ENCODE measurements around the gene GGTLC1.
A peak's percentile ranks its signal among the peaks of the same experiment; 100 is the strongest.

The GGTLC1 gene

DNA sequence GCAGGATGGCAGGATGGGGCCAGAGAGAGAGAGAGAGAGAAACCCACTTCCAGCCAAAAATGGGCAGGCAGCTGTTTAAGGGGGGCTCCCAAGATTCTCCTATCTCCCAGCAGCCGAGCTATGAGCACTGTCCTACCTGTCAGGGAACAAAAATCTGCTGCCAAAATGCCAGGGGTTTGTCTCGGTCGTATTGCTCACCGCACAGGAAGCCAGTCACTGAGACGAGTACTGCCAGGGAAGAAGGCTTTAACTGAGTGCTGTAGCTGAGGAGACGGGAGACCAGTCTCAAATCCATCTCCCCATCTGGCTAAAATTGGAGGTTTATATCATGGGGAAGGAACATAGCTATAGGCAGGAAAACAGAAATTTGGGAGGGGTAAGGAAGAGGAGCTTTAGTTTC, 22.3 kb downstream of the GGTLC1 start:
- DNase-seq (ENCODE audit: low read depth), result no peak

DNA sequence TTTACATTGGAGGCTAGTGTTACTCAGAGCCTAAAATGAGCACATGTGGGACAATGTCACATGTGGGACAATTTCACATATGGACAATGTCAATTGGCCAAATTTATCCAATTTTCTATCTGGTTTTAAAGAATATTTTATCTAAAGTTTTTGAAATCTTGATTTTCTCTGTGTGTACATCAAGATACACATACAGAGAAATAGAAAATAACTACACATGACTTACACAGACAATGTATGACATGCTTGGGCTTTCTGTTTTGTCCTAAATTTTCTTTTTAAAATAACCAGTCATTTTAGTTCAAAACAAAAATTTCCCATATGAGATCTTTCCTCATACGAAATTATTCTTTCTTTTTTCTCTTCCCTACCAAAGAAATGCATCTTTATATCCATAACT, 24.6 kb downstream of the GGTLC1 start:
- DNase-seq (ENCODE audit: low read depth), result no peak

DNA sequence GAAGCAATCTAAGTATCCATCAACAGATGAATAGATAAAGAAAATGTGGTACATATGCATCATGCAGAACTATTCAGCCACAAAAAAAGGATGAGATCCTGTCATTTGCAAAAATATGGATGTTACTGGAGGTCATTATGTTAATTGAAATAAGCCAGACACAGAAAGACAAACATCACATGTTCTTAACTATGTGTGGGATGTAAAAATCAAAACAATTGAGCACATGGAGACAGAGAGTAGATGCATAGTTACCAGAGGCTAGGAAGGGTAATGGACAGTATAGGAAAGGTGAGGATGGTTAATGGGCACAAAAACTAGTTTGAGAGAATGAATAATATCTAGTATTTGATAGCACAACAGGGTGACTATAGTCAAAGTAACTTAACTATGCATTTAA, 26.3 kb downstream of the GGTLC1 start:
- DNase-seq (ENCODE audit: low read depth), result no peak

DNA sequence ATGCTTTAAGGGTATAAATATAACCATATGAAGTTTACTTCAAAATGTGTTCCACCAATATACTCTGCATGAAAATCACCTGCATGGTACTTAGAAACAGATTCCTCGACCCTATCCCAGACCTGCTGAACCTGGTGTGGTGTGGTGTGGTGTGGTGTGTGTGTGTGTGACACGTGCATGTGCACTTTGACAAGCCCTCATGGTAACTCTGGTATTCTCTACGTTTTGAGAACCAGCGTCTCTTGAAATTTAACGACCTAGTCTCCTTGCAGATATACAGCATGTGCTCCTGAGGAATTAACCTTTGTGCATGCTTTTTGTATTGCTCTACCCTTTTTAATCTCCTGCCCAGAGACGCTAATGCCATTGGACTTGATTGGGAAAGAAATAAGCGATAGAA, 29.5 kb downstream of the GGTLC1 start:
- DNase-seq (ENCODE audit: low read depth), result no peak

DNA sequence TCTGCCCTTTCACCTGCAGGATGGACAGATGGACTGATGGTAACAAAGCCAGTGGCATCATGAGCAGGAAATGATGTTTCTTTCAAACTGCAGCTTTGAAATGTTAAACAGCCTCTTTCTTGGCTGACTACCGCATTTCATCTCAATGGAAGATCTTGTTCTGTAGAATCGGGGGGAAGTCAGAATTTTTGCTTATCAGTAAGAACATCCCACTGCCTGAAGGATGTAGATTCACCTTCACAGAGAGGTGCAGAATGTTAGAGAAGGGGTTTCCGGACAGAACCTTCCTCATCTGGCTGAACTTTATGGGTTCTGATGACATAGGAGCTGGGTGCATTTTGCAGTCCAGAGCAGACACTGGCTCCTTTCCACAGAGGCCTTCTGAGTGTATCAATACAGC, 32.7 kb downstream of the GGTLC1 start:
- DNase-seq (ENCODE audit: low read depth), result no peak

DNA sequence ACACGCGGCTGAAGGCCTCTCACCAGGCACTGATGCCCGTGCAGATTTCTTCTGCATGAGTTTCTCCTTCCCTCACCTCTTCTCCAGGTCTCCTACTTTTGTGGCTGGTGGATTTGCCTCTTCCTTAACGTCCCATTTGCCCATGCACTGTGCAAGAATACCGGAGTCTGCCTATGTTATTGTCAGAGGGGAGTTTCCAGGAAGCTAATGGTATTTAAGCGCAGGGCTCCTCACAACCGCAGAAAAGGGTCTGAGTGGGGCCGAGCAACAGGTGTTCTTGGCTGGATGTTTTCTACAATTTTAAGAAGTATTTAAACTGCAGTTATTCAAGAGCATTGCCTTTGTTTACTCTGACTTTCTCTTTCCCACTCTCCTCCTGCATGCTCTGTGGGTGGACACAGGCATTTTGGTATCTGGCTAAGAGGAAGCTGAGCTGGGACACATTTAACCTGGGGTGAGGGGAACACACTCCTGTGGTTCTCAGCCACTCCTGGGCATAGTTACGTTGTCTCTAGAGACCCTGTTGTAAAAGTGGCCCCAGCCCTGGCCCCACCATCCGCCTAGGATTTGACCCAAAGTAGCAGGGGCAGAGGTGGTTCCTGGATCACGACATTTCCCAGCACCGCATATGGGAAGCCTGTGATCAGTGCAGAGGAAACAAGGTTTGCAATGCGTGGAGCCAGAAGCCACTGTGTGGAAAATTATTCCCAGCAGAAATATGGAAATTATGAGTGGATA, 34.4 kb downstream of the GGTLC1 start:
- DNase-seq (ENCODE audit: low read depth), result no peak

DNA sequence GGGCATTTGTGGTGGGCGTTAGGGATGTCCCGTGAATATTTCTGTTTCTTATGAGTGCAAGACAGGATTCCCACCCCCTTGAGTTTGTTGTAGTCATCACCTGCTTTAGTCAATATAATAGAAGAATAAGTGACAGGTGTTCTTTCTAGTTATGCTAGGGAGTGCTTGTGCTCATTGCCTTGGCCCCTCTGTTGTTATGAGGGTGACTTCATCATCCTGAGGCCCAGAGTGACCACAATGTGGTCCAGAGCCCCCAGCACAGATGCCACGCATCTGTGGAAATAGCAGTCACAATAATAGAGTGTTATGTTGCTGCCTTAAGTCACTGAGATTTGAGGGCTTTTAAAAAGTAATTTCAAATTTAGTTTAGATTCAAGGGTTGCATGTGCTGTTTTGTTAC, 42.4 kb downstream of the GGTLC1 start:
- DNase-seq (ENCODE audit: low read depth), result no peak

DNA sequence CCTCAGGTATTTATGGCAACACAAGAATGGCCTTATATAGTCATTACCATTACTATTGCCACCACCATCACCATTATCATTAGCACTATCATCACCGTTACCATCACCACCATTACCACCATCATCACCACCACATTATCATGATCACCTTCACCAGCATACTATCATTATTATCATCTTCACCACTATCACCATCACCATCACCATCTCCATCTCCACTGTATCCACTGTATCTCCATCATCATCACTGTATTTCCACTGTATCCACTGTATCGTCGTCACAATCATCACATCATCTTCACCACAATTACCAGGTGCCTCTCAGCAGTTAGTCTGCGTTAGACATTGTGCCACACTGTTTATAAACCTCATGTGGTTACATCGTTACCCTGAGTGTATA, 45.3 kb downstream of the GGTLC1 start:
- no peak for DNase-seq (ENCODE audit: low read depth)

DNA sequence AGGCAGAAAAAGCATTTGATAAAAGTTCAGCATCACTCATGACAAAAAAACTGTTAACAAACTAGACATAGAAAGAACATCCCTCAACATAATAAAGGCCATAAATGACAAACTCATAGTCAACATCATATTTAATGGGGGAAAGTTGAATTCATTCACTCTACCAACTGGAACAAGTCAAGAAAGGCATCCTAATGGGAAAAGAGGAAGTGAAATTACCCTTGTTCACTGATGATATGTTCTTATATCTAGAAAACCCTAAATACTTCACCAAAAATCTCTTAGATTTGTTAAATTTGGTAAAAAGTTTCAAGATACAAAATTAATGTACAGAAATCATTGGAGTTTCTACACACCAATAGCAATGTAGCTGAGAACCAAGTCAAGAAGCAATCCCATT, 48.9 kb downstream of the GGTLC1 start:
- DNase-seq (ENCODE audit: low read depth), result no peak

DNA sequence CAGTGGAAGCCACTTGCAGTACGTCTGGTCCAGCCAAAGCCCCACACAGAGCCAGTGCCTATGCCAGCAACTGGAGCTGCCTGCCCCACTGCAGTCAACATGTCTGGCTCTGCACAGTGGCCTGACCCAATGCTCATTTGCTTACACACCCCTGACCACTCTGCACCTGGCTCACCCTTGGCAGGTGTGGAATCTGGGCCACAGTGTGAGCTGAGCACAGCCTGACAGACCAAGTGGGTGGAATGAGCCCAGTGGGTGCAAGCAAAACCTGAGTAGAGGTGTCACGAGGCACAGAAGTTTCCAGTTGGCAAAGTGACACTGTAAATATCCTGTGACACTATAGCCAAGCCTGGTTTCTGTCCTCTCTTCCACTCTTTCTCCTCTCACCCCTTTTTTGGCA, 49.5 kb downstream of the GGTLC1 start:
- DNase-seq (ENCODE audit: low read depth), result no peak

DNA sequence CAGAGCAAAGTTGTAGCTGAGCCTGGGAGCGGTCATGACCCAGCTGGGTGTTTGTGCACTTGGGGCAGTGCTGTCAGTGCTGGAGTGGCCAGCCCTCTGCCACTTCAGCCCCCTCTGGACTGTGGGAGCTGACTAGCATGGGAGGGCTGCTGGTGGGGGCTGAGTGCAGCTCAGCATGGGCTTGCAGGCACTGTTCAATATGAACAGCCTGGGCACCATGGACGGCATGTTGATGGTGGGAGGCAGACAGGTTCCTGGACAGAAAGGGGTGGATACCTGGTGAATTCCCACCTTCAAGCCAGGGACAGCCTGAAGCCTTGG, 50.5 kb downstream of the GGTLC1 start:
- no peak for DNase-seq (ENCODE audit: low read depth)

DNA sequence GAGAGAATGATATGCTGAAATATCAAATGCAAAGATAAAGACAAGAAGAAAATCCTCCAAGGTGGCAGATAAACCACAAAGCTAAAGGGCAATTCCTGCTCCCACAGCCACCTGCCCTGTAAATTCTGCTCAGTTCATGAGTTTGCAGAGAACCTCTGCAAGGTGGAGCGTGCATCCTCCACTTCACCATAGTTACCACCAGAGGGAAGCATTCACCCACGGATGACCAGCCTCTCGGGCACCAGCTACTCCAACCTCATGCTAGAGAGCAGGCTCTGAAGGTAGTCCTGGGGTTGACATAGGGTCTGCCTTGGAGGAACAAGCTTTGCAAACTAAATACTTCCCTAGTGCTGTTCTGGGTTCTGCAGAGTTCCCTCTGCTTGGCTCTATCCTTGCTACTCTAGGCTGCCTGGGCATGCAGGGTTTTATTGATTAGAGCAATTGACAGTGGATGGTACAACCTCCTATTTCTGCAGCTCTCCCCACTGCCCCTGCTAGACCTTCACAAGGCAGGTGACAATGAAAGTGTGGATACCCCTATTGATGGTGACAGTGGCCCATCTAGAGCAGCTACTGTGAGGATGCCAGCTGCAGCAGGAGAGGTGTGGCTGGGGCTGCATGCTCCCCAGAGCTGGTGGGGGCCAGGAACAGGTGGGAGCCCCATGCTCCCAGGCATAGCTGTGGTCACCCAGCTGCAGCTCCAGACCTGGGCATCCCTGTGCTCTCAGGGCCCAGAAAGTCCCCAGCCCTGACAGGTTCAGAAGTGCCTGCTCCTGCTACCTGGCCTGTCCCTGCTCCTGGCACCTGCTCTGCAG, 51.1 kb downstream of the GGTLC1 start:
- DNase-seq (ENCODE audit: low read depth), result peak; percentile 34
